ENCODE results near the gene NCBP3. TPM values are rescaled to one million over a fixed set of nuclear protein-coding genes. Genes with fewer than 3 reads are reported as not detected.
A peak's percentile ranks its signal among the peaks of the same experiment; 100 is the strongest.

Gene NCBP3
- total RNA-seq, 1 experiment from 2014 or later: 32.8 TPM

DNA sequence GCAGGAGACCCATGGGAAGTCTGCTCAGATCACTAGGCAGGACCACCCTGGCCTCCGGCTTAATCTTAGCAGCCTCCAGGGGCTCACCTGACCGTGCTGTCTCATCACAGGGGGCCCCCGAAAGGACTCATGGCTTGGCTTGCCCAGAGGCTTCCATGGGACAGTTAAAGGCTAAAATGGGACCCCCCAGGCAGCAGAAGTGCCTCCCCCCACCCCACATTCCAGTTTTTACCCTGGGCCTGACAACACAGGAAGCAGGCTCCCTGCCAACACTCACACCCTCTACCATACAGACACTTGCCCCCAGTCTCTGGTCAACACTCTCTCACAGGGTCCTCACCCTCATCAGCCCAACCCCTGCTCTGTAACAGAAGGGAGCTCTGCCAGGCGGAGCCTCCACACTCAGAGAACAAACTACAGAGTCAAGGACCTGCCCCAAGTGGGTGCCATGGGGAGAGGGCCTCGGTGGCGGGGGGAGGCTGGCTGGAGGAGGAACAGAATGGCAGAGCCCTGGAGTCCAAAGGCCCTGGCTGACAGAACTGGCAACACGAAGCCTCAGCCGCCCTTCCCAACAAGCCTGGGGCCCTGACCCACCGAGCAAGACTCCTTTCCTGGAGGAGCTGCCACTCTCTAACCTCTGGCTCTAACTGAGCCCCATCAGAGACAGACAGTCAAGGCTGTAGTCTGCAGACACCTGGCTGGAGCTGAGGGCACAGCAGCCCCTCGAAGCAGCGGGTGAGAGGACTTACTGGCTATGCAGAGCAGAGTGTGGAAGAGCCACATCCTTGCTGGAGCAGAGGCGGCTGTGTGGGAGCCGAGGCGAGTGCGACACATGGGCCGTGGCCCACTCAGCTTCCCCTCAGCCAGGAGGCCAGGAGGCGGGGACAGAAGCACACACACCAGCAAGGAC lies 45.4 kb downstream of the NCBP3 start, which contains the start of gene ITGAE:
Gene ITGAE, minus strand, starts transcription at position 827 of the 910 bp plus-strand sequence. Its CDS starts 44 bp downstream, at position 783.
- Histone ChIP-seq H3K4me1 (no peaks in the 10 kb centered on the region), H3K36me3 (ENCODE audit: control insufficient read depth, insufficient read depth, low read length) (no peaks in the 10 kb centered on the region), H3K9me3 (no peaks in the 10 kb centered on the region), H3K27me3 (replicated peaks; ENCODE audit: control insufficient read depth, insufficient read depth, low read length) (no peaks in the 10 kb centered on the region), H3K4me3 (ENCODE audit: low read depth, low read length) (no peak within 1 kb of the TSS)
- ChIA-PET CTCF (no interaction called here), POLR2A (no interaction called here)
- no peak for DNase-seq
- H3K27ac Mint-ChIP-seq (ENCODE audit: unreplicated experiment): no peak within 1 kb of the TSS
- intact Hi-C loops (cut with micrococcal nuclease; ENCODE audit: unreplicated experiment): no loop called here
- no peaks in the 10 kb centered on the region for H3K4me1 Mint-ChIP-seq (ENCODE audit: low read depth, unreplicated experiment)
- no peak within 1 kb of the TSS for H3K4me3 Mint-ChIP-seq (ENCODE audit: unreplicated experiment)
- no peaks in the 10 kb centered on the region for H3K9me3 Mint-ChIP-seq (ENCODE audit: unreplicated experiment)
- no TSS peak for BruUV-seq (replicated peaks)
- TF ChIP-seq, protein P1, sequence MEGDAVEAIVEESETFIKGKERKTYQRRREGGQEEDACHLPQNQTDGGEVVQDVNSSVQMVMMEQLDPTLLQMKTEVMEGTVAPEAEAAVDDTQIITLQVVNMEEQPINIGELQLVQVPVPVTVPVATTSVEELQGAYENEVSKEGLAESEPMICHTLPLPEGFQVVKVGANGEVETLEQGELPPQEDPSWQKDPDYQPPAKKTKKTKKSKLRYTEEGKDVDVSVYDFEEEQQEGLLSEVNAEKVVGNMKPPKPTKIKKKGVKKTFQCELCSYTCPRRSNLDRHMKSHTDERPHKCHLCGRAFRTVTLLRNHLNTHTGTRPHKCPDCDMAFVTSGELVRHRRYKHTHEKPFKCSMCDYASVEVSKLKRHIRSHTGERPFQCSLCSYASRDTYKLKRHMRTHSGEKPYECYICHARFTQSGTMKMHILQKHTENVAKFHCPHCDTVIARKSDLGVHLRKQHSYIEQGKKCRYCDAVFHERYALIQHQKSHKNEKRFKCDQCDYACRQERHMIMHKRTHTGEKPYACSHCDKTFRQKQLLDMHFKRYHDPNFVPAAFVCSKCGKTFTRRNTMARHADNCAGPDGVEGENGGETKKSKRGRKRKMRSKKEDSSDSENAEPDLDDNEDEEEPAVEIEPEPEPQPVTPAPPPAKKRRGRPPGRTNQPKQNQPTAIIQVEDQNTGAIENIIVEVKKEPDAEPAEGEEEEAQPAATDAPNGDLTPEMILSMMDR (IDR thresholded peaks at IDR 0.05; ENCODE audit: insufficient read depth in 1 of 2, low read depth in 1 of 2, low read length in 1 of 2, severe bottlenecking in 1 of 2, unreplicated experiment in 1 of 2): no peak
- H3K27me3 Mint-ChIP-seq (ENCODE audit: insufficient read depth, unreplicated experiment): no peaks in the 10 kb centered on the region
- H3K36me3 Mint-ChIP-seq (ENCODE audit: insufficient read depth, unreplicated experiment): peaks cover 6% of the 10 kb centered on the region

DNA sequence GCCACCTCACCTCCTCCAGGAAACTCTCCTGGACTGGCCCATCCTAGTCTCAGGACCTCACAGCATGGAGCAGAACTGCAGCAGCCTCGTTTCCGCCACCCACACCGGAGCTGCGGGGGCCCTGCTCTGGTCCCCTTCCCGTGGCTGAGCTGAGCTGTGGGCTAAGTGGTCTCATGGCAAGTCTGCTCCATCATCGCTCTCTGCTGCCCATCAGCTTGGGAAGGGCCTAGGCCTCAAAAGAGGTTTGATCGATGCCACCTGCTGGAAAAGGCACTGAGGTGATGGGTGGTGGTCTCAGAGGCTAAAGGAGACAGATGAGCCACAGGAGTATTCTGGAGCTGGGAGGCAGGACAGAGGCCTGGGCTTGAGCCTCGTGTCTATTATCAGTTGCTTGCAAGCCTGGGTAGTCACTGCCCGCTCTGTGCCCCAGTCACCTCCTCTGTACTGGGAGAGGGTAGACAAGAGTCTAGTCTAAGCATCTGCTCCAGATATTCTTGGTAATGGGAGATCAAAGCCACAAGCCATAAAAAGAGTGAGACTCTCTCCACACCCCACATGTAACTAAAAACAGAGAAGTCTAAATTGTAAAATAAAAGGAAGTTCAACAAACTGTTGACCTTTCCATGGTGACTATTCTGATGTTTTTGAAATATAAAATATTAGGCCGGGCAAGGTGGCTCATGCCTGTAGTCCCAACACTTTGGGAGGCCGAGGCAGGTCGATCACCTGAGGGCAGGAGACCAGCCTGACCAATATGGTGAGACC lies 46.7 kb downstream of the NCBP3 start:
- ChIA-PET CTCF (interaction anchor here (1.1 kb wide), 1 partner anchor 62 kb away, joined by 6 read pairs; no protein-coding TSS in a partner anchor), POLR2A (no interaction called here)
- intact Hi-C loops (cut with micrococcal nuclease; ENCODE audit: unreplicated experiment): no loop called here
- no peaks in the 10 kb centered on the region for H3K27me3 Mint-ChIP-seq (ENCODE audit: insufficient read depth, unreplicated experiment)
- H3K36me3 Mint-ChIP-seq (ENCODE audit: insufficient read depth, unreplicated experiment): peaks cover 6% of the 10 kb centered on the region
- Histone ChIP-seq H3K4me1 (no peaks in the 10 kb centered on the region), H3K27me3 (replicated peaks; ENCODE audit: control insufficient read depth, insufficient read depth, low read length) (no peaks in the 10 kb centered on the region), H3K4me3 (ENCODE audit: low read depth, low read length) (no peak overlapping the region), H3K36me3 (ENCODE audit: control insufficient read depth, insufficient read depth, low read length) (no peaks in the 10 kb centered on the region), H3K9me3 (no peaks in the 10 kb centered on the region)
- BruUV-seq (replicated peaks): no TSS peak
- peak in 1 of 2 experiments; percentile 3 for DNase-seq
- H3K4me3 Mint-ChIP-seq (ENCODE audit: unreplicated experiment): no peak overlapping the region
- no peaks in the 10 kb centered on the region for H3K9me3 Mint-ChIP-seq (ENCODE audit: unreplicated experiment)
- TF ChIP-seq, protein P1 (IDR thresholded peaks at IDR 0.05; ENCODE audit: insufficient read depth in 1 of 2, low read depth in 1 of 2, low read length in 1 of 2, severe bottlenecking in 1 of 2, unreplicated experiment in 1 of 2): no peak
- H3K4me1 Mint-ChIP-seq (ENCODE audit: low read depth, unreplicated experiment): no peaks in the 10 kb centered on the region
- H3K27ac Mint-ChIP-seq (ENCODE audit: unreplicated experiment): no peak overlapping the region

Data from Caco-2 (cell line).